GM12891 (cell line): ENCODE measurements around the gene MORF4L1.

Experiments
- POLR2A ChIP-seq: IDR thresholded peaks from 2 replicates; pipeline ENCODE4 v1.6.1; 2011; ENCODE audit warnings: low read depth, low read length, control low read depth
- POLR2AphosphoS5 ChIP-seq: IDR thresholded peaks from 2 replicates; pipeline ENCODE4 v1.6.1; 2011; ENCODE audit warnings: low read depth, low read length, control low read depth

GRCh38 chr15:78898540-78898939 lies 25.9 kb downstream of the MORF4L1 start:
- TF ChIP-seq POLR2A (0 out of 2 replicates have a peak, but pooled peaks have one; percentile 21), POLR2AphosphoS5 (no peak)
